Hepatocyte (in vitro differentiated cells): ENCODE measurements around the gene NEDD4L.

Experiments used
- EZH2 ChIP-seq: fragments of 200-600 bp; sonication (generic); IDR thresholded peaks from 2 replicates; pipeline ENCODE4 v1.6.1; 2016; ENCODE audit warnings: antibody characterized with exemption, mild to moderate bottlenecking, borderline replicate concordance
- TF ChIP-seq, protein P1 (sequence below): fragments of 200-600 bp; sonication (generic); IDR thresholded peaks from 2 replicates; pipeline ENCODE4 v1.5.1; 2016; ENCODE audit warnings: antibody characterized with exemption, mild to moderate bottlenecking; ENCODE audit not compliant: poor library complexity

DNA sequence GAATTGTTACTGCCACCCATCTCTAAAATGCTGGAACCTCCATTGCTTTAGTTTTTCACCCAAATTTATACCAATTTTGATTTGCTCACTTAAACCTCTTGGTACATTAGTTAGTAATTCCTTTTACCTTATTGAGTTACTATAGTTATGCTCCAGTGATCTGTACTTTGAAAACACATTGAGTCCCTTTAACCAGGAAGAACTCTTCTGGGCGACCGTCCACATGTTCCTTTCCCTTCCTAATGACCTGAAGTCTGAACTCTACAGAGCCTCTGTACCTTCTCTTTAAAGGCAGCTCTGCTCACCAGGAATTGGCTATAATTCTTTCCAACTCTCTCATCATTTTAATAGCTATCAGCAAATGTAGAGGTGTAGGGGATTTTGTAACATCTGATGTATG lies 290.0 kb downstream of the NEDD4L start:
- no peak for TF ChIP-seq EZH2
- TF ChIP-seq, protein P1, sequence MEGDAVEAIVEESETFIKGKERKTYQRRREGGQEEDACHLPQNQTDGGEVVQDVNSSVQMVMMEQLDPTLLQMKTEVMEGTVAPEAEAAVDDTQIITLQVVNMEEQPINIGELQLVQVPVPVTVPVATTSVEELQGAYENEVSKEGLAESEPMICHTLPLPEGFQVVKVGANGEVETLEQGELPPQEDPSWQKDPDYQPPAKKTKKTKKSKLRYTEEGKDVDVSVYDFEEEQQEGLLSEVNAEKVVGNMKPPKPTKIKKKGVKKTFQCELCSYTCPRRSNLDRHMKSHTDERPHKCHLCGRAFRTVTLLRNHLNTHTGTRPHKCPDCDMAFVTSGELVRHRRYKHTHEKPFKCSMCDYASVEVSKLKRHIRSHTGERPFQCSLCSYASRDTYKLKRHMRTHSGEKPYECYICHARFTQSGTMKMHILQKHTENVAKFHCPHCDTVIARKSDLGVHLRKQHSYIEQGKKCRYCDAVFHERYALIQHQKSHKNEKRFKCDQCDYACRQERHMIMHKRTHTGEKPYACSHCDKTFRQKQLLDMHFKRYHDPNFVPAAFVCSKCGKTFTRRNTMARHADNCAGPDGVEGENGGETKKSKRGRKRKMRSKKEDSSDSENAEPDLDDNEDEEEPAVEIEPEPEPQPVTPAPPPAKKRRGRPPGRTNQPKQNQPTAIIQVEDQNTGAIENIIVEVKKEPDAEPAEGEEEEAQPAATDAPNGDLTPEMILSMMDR, result no peak
